GM20000 (cell line): Measurements from ENCODE around the gene PLS3.
"Not testable (repeated sequence)": the region's sequence is repeated elsewhere in the genome, so short reads cannot be mapped to it uniquely, and the experiment has no call there.

Experiments used
- DNase-seq: peaks from one replicate; pipeline ENCODE4 v3.0.0; 2012; ENCODE audit warnings: low spot score
- CTCF ChIP-seq: IDR thresholded peaks from 2 replicates; pipeline ENCODE4 v1.5.1; 2012; ENCODE audit warnings: mild to moderate bottlenecking, control low read depth; ENCODE audit errors: extremely low read depth, missing control alignments

Gene PLS3

GRCh38 chrX:115616943-115617563, 56.1 kb downstream of the PLS3 start:
- TF ChIP-seq CTCF = no peak
- DNase-seq = peak; percentile 7

GRCh38 chrX:115622534-115622933, 61.6 kb downstream of the PLS3 start:
- no peak for TF ChIP-seq CTCF
- no peak for DNase-seq

- no peak for TF ChIP-seq CTCF
- no peak for DNase-seq
These were observed 63.9 kb downstream of the PLS3 start for GRCh38 chrX:115624916-115625315.

- DNase-seq = no peak
- no peak for TF ChIP-seq CTCF
These were observed 64.8 kb downstream of the PLS3 start for GRCh38 chrX:115625572-115626301.

- TF ChIP-seq CTCF = no peak
- DNase-seq = no peak
These were observed 69.2 kb downstream of the PLS3 start for GRCh38 chrX:115630204-115630603.

- DNase-seq = no peak
- TF ChIP-seq CTCF = no peak
These were observed 71.5 kb downstream of the PLS3 start for GRCh38 chrX:115632455-115632854.

GRCh38 chrX:115633397-115633796, 72.4 kb downstream of the PLS3 start:
- DNase-seq = not testable (repeated sequence)
